OCI-LY3 (cell line): ENCODE results near the gene KBTBD4.

Experiments used
- H2AFZ ChIP-seq: fragments of 200-600, 300-600 bp; shearing (Covaris generic); 2 replicates; pipeline ENCODE4 v1.6.0; 2014; ENCODE audit warnings: antibody characterized with exemption, low read depth, low read length
- H3K27ac ChIP-seq: fragments of 200-600, 300-600 bp; sonication (generic); 2 replicates; pipeline ENCODE4 v1.5.1; 2014; ENCODE audit warnings: mild to moderate bottlenecking, low read length, moderate library complexity, mixed read lengths
- H3K27me3 ChIP-seq: fragments of 200-600, 300-600 bp; sonication (generic); 2 replicates; pipeline ENCODE4 v1.6.1; 2014; ENCODE audit warnings: low read depth, low read length, mixed read lengths
- H3K36me3 ChIP-seq: fragments of 200-600, 300-600 bp; sonication (generic); replicated peaks from 2 replicates; pipeline ENCODE3; 2014; ENCODE audit warnings: low read depth, low read length, mixed read lengths
- H3K4me1 ChIP-seq: fragments of 300-600, 200-600 bp; sonication (generic); 2 replicates; pipeline ENCODE4 v1.6.1; 2014; ENCODE audit warnings: low read length, mixed read lengths
- H3K4me2 ChIP-seq: fragments of 200-600, 300-600 bp; sonication (generic); 2 replicates; pipeline ENCODE4 v1.6.1; 2014; ENCODE audit warnings: low read length, mixed read lengths
- H3K4me3 ChIP-seq: fragments of 300-600, 200-600 bp; sonication (generic); 2 replicates; pipeline ENCODE4 v1.5.1; 2014; ENCODE audit warnings: antibody characterized with exemption, mild to moderate bottlenecking, low read length, moderate library complexity
- H3K79me2 ChIP-seq: fragments of 300-600, 200-600 bp; shearing (Covaris generic); 2 replicates; pipeline ENCODE4 v1.6.1; 2014; ENCODE audit warnings: mild to moderate bottlenecking, low read length, mixed read lengths
- H3K9ac ChIP-seq: fragments of 300-600, 200-600 bp; shearing (Covaris generic); 2 replicates; pipeline ENCODE4 v1.6.0; 2014; ENCODE audit warnings: mild to moderate bottlenecking, low read length, moderate library complexity
- H3K9me3 ChIP-seq: fragments of 200-600, 300-600 bp; shearing (Covaris generic); 2 replicates; pipeline ENCODE4 v1.6.1; 2014; ENCODE audit warnings: low read length, mixed read lengths; ENCODE audit not compliant: insufficient read depth
- H4K20me1 ChIP-seq: fragments of 200-600, 300-600 bp; sonication (generic); 2 replicates; pipeline ENCODE4 v1.6.1; 2016; ENCODE audit warnings: low read length, mixed read lengths; ENCODE audit not compliant: insufficient read depth
- CTCF ChIP-seq: fragments of 200-600, 300-600 bp; sonication (generic); IDR thresholded peaks from 2 replicates; pipeline ENCODE4 v1.5.1; 2014; ENCODE audit warnings: antibody characterized with exemption, low read length, low read depth
- EZH2phosphoT487 ChIP-seq: fragments of 200-600 bp; shearing (Covaris generic); IDR thresholded peaks from 2 replicates; pipeline ENCODE4 v1.6.1; 2018; ENCODE audit warnings: antibody characterized with exemption, mixed run types, low read depth

KBTBD4 gene

DNA sequence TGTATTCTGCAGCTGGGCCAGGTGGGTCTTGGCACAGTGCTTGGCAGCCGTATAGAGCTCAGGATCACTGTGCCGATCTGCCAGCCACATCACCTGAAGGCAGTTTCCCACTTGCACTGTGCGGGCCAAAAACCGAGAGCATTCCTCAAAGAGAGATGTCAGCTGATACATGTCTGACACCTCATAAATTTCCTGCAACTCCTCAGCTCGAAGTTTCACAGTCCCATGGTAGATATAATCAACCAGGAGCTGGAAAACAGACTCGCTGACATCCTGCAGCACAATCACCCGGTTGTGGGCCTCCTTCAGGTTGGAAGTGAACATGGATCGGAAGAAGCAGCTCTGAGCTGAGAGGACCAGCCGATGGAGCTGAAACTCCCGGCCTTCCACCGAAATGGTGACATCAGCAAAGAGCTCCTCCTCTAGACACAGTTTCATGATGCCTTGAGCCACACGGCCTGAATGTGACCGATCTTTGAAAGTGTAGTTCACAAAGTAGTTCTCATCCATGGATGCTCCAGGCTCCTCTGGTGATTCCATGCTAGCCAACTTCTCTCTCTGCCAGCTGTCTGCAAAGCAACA lies 1.2 kb downstream of the KBTBD4 start:
- Histone ChIP-seq H4K20me1 (no peaks in the 10 kb centered on the region), H2AFZ (no peak overlapping the region), H3K9me3 (no peaks in the 10 kb centered on the region), H3K27ac (no peak overlapping the region), H3K36me3 (peaks cover 51% of the 10 kb centered on the region), H3K4me2 (peak overlapping the region; percentile 80), H3K27me3 (no peaks in the 10 kb centered on the region), H3K4me1 (peaks cover 16% of the 10 kb centered on the region), H3K79me2 (peaks cover 63% of the 10 kb centered on the region), H3K9ac (peak overlapping the region; percentile 87; the same call in 1 of the 2 replicates), H3K4me3 (peak overlapping the region; percentile 90)
- TF ChIP-seq EZH2phosphoT487 (no peak), CTCF (no peak)

- H3K79me2 ChIP-seq, result peaks cover 70% of the 10 kb centered on the region
Measured at GRCh38 chr11:47573321-47573720, 5.4 kb downstream of the KBTBD4 start.

GRCh38 chr11:47572715-47573255 lies 6.0 kb downstream of the KBTBD4 start:
- no peak overlapping the region for H3K4me3 ChIP-seq
- H2AFZ ChIP-seq, result no peak overlapping the region
- H3K36me3 ChIP-seq, result peaks cover 50% of the 10 kb centered on the region
- peaks cover 69% of the 10 kb centered on the region for H3K79me2 ChIP-seq
- no peak overlapping the region for H3K4me2 ChIP-seq
- no peaks in the 10 kb centered on the region for H4K20me1 ChIP-seq
- TF ChIP-seq CTCF (no peak), EZH2phosphoT487 (no peak)
- H3K27me3 ChIP-seq, result no peaks in the 10 kb centered on the region
- peaks cover 3% of the 10 kb centered on the region for H3K4me1 ChIP-seq
- H3K9me3 ChIP-seq, result no peaks in the 10 kb centered on the region
- no peak overlapping the region for H3K9ac ChIP-seq
- H3K27ac ChIP-seq, result no peak overlapping the region

More at GRCh38 chr11:47573321-47573720, 5.4 kb downstream of the KBTBD4 start:
- Histone ChIP-seq H2AFZ (no peak overlapping the region), H3K9me3 (no peaks in the 10 kb centered on the region), H3K27ac (no peak overlapping the region), H3K36me3 (peaks cover 50% of the 10 kb centered on the region), H3K4me2 (no peak overlapping the region), H3K4me3 (no peak overlapping the region), H3K4me1 (peaks cover 7% of the 10 kb centered on the region), H3K9ac (no peak overlapping the region), H4K20me1 (no peaks in the 10 kb centered on the region), H3K27me3 (no peaks in the 10 kb centered on the region)
- TF ChIP-seq EZH2phosphoT487 (no peak), CTCF (no peak)

- Histone ChIP-seq H3K36me3 (peaks cover 44% of the 10 kb centered on the region), H3K79me2 (peaks cover 69% of the 10 kb centered on the region), H4K20me1 (no peaks in the 10 kb centered on the region)
Measured at GRCh38 chr11:47571895-47572294, 6.9 kb downstream of the KBTBD4 start.

More at GRCh38 chr11:47571895-47572294, 6.9 kb downstream of the KBTBD4 start:
- no peak for TF ChIP-seq EZH2phosphoT487
- TF ChIP-seq CTCF, result no peak
- no peak overlapping the region for H3K27ac ChIP-seq
- no peak overlapping the region for H2AFZ ChIP-seq
- H3K9ac ChIP-seq, result no peak overlapping the region
- H3K9me3 ChIP-seq, result no peaks in the 10 kb centered on the region
- H3K27me3 ChIP-seq, result no peaks in the 10 kb centered on the region
- H3K4me3 ChIP-seq, result no peak overlapping the region
- H3K4me2 ChIP-seq, result no peak overlapping the region
- H3K4me1 ChIP-seq, result peaks cover under 1% of the 10 kb centered on the region; the same call in 1 of the 2 replicates
